Measurements from ENCODE around the gene TBX2.
"Not testable (repeated sequence)": the region's sequence is repeated elsewhere in the genome, so short reads cannot be mapped to it uniquely, and the experiment has no call there.

The TBX2 gene

DNA sequence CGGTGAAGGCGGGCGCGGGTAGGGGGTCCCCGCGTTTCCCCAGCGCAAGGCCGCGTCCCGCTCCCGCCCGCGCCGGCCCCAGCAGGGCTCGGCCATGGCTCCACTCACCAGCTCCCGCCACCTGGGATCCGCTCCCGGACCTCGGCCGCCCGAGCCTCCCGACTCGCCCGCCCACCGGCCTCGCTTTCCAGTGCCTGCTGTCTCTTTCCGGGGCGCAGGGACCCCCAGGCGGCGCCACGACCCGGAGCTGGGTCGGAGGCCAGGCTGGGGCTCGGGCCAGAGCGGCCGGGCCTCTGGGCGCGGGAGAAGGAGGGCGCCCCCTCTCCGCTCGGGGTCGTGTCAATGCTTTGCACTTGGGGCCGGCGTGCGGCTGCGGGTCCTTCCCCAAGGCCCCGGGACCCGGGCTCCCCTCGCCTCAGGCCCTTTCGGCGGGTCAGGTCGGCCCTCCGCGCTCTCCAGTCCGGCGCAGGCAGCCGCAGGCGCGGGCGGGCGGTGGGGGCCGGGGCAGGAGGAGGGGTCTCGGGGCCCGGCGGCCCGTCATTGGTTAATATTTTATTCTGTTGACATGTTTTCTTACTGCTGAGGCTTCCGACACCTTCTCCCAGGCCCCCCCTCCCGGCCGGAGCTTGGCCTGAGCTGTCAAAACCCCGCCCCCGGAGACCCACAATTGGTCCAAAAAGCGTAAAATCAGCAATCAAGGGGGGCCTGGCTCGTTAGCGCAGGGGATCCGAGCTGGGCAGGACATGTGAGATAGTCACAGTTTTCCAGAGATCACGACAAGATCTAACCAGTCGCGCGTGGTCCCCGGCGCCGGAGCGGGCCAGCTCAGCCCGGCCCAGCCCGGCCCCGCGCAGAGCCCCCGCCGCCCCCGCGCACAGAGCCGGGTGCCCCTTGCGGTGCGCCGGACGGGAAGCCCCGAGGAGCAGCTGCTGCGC is at the start of gene TBX2:
TBX2 (plus strand) TSS at position 713 of the 935 bp plus-strand sequence. CDS start 334 bp downstream, outside the sequence.
- peak; percentile 80 to 88 for DNase-seq

GRCh38 chr17:61351745-61352407 is 47.8 kb upstream of the TBX2 start:
- DNase-seq: no peak

- no peak for DNase-seq
These were observed 47.3 kb upstream of the TBX2 start for GRCh38 chr17:61352408-61352770.

DNA sequence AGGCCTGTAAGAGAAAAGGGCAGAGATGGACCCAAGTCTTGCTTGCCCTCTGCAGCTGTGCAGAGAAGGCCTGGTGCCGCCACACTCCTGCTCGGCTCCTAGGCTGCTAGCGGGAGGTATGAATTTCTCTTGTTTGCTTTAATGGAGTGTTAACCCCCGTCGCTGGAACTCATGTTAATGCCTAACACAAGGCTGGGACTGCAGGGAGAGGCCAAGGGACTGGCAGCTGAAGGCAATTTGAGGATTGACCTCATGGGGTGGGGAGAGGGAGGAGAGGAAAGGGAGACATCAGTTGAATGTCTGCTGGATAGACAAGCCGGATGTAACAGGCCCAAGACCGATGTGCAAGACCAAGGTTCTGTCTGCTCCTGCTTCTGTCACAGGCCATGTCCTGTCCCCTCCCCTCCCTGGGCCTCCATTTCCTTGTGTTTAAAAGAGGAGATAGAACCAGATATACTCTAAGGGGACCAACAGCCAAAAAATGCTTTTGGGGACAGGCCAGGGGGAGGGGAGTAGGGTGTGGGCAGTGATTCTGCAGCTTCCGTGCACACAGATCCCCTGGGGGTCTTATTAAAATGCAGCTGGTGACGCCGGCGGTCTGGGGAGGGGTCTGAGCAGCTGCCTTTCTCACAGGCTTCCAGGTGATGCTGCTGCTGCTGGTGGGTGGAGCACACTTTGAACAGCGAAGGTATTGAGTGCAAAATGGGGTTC is 46.7 kb upstream of the TBX2 start:
- no peak for DNase-seq

- DNase-seq: no peak
These were observed 46.0 kb upstream of the TBX2 start for GRCh38 chr17:61353615-61354014.

DNA sequence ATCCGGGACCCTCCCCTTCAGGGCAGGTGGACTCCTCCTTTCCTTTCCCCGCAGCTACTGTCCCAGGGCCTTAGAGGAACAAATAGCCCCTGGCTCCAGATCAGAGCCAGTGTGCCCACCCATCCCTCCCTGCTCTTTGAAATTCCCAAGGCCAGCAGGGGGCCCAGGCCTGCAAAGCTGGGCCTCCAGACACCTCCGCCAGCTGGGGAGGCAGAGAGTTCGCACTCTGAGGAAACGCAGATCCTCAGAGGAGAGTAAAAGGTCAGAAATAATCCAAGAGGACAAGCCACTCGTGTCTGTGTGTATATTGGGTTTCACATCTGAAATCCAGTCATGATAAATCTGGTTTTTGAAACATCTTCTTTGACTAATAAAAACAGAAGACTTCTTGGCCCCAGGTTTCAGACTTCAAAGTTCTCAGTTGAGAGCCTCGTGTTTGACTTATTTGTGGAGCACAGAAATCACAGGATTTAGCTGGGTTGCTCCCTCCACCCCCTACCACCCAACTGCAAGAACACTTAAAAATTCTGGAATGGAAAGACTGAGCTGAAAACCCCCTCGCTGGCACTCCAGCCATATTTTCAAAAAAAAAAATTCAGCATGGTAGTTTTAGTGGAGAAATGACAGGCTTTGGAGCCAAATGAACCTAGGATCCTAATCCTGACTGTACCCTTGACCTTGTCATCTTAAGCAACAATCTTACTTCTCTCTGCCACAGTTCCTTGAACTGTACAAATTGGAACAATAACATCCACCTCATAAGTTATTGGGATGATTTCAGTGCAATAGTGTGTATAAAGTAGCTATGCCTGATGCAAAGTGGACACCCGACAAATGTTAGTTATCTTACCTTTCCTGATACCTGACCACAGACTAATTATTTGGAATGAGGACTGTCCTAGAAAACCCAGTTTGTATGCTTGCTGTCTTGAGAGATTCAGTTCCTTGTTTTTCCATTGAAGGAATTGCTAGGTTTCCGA is 44.5 kb upstream of the TBX2 start:
- no peak for DNase-seq

DNA sequence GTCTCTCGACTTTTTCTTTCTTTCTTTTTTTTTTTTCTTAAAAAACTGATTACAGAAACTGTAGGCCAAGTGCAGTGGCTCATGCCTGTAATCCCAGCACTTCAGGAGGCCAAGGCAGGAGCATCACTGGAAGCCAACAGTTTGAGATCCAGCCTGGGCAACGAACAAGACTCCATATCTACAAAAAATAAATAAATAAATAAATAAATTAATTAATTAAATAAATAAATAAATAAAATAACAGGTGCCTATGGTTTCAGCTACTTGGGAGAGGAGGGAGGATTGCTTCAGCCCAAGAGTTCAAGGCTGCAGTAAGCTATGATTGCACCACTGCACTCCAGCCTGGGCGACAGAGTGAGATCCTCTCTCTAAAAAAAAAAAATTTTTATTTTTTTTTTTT is 42.6 kb upstream of the TBX2 start:
- DNase-seq: not testable (repeated sequence)

DNA sequence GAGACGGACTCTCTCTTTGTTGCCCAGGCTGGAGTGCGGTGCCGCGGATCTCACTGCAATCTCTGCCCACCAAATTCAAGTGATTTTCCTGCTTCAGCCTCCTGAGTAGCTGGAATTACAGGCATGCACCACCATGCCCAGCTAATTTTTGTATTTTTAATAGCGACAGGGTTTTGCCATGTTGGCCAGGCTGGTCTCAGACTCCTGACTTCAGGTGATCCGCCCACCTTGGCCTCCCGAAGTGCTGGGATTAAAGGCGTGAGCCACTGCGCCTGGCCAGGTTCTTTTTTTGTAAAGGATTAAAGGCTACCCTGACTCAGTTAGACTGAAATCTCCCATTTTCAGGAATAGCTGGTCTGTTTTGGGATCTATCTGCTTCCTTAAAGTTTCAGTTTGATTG is 40.1 kb upstream of the TBX2 start:
- DNase-seq: not testable (repeated sequence)

GRCh38 chr17:61360318-61360943 is 39.2 kb upstream of the TBX2 start:
- no peak for DNase-seq

DNA sequence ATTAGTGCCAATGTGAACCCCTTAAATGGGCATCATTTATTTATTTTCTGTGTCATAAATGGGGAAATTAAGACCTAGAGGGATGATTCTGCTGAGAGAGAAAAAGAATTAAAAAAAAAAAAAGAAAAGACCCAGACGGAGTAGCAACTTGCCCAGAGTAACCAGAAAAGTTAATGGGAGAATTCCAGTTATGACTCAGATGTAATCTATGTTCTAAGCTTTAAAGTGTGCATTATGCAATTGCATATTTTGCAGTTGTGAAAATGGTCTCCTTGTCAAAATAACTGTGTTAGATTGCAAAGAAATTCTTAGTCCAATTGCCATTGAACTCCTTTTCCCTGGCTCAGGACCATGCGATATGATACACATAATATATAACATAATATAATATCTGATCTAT is 38.6 kb upstream of the TBX2 start:
- no peak for DNase-seq

DNA sequence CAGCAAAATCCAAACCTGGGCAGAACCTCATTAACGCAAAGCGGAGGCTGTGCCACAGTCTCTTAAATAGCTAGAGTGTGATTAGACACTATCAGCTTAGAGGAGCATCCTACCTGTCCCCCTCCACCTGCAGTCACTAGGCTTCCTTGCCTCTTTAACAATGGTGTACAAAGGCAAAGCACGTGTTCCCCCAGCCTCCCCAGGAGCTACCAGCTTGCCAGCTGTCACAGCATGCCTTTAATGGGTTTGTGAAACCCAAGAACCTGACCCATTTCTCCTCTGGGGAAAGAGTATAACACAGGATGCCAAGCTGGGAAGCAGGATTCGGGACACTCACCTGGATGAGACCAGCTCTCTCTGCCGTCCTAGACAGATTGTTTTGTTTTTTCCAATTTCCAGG is 37.2 kb upstream of the TBX2 start:
- no peak for DNase-seq

- no peak for DNase-seq
These were observed 36.6 kb upstream of the TBX2 start for GRCh38 chr17:61362852-61363600.

- no peak for DNase-seq
These were observed 35.8 kb upstream of the TBX2 start for GRCh38 chr17:61363601-61364462.

DNA sequence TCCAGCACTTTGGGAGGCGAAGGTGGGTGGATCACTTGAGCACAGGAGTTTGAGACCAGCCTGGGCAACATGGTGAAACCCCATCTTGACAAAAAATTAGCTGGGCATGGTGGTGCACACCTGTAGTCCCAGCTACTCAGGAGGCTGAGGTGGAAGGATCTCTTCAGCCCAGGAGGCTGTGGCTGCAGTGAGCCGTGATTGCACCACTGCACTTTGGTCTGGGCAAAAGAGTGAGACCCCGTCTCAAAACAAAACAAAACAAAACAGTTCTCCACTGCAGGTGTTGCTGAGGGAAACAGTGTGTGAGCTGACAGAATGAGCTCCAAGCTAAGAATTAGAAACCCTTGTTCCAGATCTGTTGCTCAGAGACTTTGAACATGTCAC is 35.2 kb upstream of the TBX2 start:
- DNase-seq: no peak

DNA sequence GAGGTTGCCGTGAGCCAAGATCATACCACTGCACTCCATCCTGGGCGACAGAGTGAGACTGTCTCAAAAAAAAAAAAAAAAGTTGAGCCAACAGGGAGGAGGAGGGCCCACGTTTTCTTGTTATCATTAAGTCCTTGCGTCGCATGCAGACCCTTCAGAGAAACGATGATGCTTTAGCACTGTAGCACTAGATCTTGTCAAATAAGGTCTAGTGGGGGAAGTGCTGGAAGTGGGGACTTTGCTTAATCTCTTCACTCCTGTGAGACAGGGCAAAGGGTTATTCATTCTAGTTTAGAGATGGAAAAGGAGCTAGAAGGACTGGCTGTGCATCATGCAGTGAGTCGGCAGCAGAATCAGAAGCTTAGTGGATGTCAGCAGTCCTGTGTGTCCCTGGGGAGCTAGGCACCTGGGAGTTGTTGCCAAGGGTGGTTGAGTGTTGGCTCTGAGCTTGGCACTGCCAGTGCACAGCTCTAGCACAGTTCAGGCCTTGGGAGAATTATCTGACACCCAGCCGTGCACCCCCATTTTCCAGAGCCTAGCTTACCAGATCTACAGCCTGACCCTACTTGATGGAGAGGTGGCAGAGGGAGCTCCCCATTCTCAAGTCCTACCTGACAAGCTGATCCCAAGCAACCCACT is 33.4 kb upstream of the TBX2 start:
- DNase-seq: no peak

- DNase-seq: peak; percentile 18 to 44
These were observed 32.8 kb upstream of the TBX2 start for GRCh38 chr17:61366715-61367413.

DNA sequence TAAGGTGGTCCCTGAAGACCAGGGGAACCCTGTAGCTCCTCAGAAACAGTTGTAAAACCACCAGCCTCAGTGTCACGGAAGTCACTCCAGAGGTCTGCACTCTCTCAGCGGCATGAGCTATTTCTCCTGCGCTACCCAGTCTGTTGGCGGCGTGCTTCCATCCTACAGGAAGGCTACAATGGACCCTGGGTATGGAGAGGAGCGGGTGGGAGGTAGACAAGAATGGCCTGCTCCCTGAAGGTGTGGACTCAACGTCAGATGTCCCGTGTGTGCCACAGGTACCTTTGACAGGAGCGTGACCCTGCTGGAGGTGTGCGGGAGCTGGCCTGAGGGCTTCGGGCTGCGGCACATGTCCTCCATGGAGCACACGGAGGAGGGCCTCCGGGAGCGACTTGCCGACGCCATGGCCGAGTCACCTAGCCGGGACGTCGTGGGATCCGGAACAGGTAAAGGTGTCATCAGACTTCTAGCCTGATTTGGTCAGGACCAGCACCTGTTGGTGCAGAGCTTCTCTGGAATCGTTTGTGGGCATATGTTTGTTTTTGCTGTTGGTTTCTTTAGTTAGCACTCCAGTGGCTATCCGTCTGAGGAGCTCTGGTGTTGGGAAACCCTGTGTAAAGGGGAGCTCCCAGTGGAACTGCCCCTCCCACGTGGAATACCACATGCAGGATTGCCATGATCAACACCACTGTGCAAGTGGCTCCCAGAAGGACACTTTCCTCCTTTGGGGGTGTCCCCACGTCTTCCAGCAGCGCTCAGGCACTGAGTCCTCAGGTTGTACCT is 31.4 kb upstream of the TBX2 start:
- no peak for DNase-seq

- no peak for DNase-seq
These were observed 30.7 kb upstream of the TBX2 start for GRCh38 chr17:61368832-61369450.
